Duodenal mucosa (tissue), 2 donors: ENCODE measurements around the gene MRPL48.
A peak's percentile ranks its signal among the peaks of the same experiment; 100 is the strongest.

Source experiments
- H3K27ac ChIP-seq: one replicate; pipeline ENCODE4 v1.7.0; 2013; ENCODE audit warnings: low read depth, low read length
- H3K27me3 ChIP-seq, 2 donors: one replicate each; pipeline ENCODE4 v1.7.0; 2013; ENCODE audit warnings: low read length in 2 of 2, control low read depth in 1 of 2; ENCODE audit not compliant: insufficient read depth in 2 of 2, control insufficient read depth in 1 of 2
- H3K36me3 ChIP-seq, 2 donors: one replicate each; pipeline ENCODE4 v1.7.0; 2013; ENCODE audit warnings: low read length in 2 of 2, control low read depth in 1 of 2; ENCODE audit not compliant: insufficient read depth in 2 of 2, control insufficient read depth in 1 of 2
- H3K4me1 ChIP-seq, 2 donors: one replicate each; pipeline ENCODE4 v1.7.0; 2013; ENCODE audit warnings: low read length in 2 of 2, control low read depth in 1 of 2; ENCODE audit not compliant: insufficient read depth in 2 of 2, control insufficient read depth in 1 of 2
- H3K4me3 ChIP-seq, 2 donors: one replicate each; pipeline ENCODE4 v1.7.0; 2013; ENCODE audit warnings: low read length in 2 of 2, low read depth in 1 of 2
- H3K9ac ChIP-seq, 2 donors: one replicate each; pipeline ENCODE4 v1.7.0; 2013; ENCODE audit warnings: low read length in 2 of 2, low read depth in 1 of 2
- H3K9me3 ChIP-seq, 2 donors: one replicate each; pipeline ENCODE4 v1.7.0; 2013; ENCODE audit warnings: low read length in 2 of 2, control low read depth in 1 of 2; ENCODE audit not compliant: control insufficient read depth in 1 of 2

MRPL48 gene

DNA sequence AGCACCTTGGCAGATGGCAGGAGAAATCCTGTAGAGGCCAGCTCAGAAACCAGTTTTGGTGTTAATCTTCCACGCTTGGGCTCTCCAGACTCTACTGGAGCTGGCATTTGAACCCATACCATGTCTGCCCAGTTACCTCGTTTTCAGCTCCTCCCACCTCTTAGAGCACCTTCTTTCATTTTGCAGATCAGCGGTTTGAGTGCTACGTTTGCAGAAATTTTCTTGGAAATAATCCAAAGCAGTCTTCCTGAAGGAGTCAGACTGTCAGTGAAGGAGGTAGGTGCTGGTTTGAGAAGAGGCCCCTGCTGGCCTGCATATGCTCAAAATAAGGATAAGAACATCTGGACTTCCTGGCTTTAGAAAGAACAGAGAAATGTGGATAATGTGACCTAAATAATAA is 75.3 kb downstream of the MRPL48 start:
- no peak overlapping the region for H3K4me3 ChIP-seq
- H3K27ac ChIP-seq: no peak overlapping the region
- H3K36me3 ChIP-seq: peaks cover 6 to 41% of the 10 kb centered on the region in 2 donors
- no peaks in the 10 kb centered on the region for H3K9me3 ChIP-seq
- H3K4me1 ChIP-seq: no peaks in the 10 kb centered on the region
- no peaks in the 10 kb centered on the region for H3K27me3 ChIP-seq
- no peak overlapping the region for H3K9ac ChIP-seq

GRCh38 chr11:73866095-73866579 is 78.5 kb downstream of the MRPL48 start:
- Histone ChIP-seq H3K27me3 (no peaks in the 10 kb centered on the region), H3K27ac (no peak overlapping the region), H3K9me3 (no peaks in the 10 kb centered on the region), H3K9ac (no peak overlapping the region), H3K4me1 (peaks cover 14 to 16% of the 10 kb centered on the region in 2 donors), H3K4me3 (no peak overlapping the region), H3K36me3 (peaks cover 2 to 30% of the 10 kb centered on the region in 2 donors)

- Histone ChIP-seq H3K4me1 (peaks cover 14 to 16% of the 10 kb centered on the region in 2 donors), H3K27ac (no peak overlapping the region), H3K9ac (no peak overlapping the region), H3K9me3 (no peaks in the 10 kb centered on the region), H3K4me3 (no peak overlapping the region), H3K27me3 (no peaks in the 10 kb centered on the region), H3K36me3 (peaks cover 2 to 32% of the 10 kb centered on the region in 2 donors)
Observed at GRCh38 chr11:73866586-73866996, 78.9 kb downstream of the MRPL48 start.

GRCh38 chr11:73869332-73869949 is 81.8 kb downstream of the MRPL48 start:
- H3K4me1 ChIP-seq: peaks cover 14 to 16% of the 10 kb centered on the region in 2 donors
- peaks cover 0 to 39% of the 10 kb centered on the region in 2 donors for H3K36me3 ChIP-seq
- H3K27ac ChIP-seq: no peak overlapping the region
- peak overlapping the region in 1 of 2 donors; percentile 30 for H3K9ac ChIP-seq
- no peaks in the 10 kb centered on the region for H3K9me3 ChIP-seq
- H3K27me3 ChIP-seq: no peaks in the 10 kb centered on the region
- H3K4me3 ChIP-seq: no peak overlapping the region

- H3K9me3 ChIP-seq: no peaks in the 10 kb centered on the region
- no peak overlapping the region for H3K27ac ChIP-seq
- H3K4me1 ChIP-seq: peaks cover 19 to 21% of the 10 kb centered on the region in 2 donors
- H3K4me3 ChIP-seq: no peak overlapping the region
- no peak overlapping the region for H3K9ac ChIP-seq
- H3K36me3 ChIP-seq: peaks cover 0 to 37% of the 10 kb centered on the region in 2 donors
- no peaks in the 10 kb centered on the region for H3K27me3 ChIP-seq
Observed at GRCh38 chr11:73870261-73870660, 82.6 kb downstream of the MRPL48 start.

DNA sequence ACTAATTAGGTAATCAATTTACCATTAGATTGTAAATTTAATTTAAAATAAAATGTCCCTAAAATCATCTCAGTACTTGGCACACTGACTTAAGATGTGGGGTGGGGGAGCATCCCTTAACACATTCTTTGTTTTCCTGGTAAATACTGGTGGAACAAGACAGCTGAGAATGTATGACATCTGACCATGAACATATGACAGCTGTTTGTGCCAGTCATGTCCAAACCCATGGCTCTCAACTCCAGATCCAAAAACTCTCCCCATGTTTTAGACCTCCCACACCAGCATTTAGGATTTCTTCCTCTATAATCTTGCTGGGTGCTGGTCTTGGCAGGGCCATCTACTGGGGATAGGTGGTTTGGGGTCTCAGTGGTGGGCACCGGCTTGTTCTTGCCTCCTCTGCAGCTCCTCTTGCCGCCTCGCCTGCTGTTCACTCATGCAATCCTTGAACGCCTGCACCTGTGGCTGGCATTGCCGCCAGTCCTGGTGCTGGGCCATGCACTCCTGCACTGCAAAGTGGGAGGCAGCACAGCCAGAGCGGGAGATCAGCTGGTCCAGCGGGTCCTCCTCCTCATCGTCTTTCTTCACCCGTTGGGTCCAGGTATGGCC is 85.2 kb downstream of the MRPL48 start:
- no peak overlapping the region for H3K27ac ChIP-seq
- no peak overlapping the region for H3K9ac ChIP-seq
- H3K9me3 ChIP-seq: no peaks in the 10 kb centered on the region
- H3K4me3 ChIP-seq: no peak overlapping the region
- H3K36me3 ChIP-seq: peaks cover 0 to 34% of the 10 kb centered on the region in 2 donors
- peaks cover 35 to 37% of the 10 kb centered on the region in 2 donors for H3K4me1 ChIP-seq
- no peaks in the 10 kb centered on the region for H3K27me3 ChIP-seq

GRCh38 chr11:73875380-73875779 is 87.7 kb downstream of the MRPL48 start:
- H3K27ac ChIP-seq: no peak overlapping the region
- H3K9ac ChIP-seq: peak overlapping the region in 1 of 2 donors; percentile 92
- peak overlapping the region; percentile 92 to 96 for H3K4me3 ChIP-seq
- no peaks in the 10 kb centered on the region for H3K27me3 ChIP-seq
- peaks cover 21 to 29% of the 10 kb centered on the region in 2 donors for H3K4me1 ChIP-seq
- peaks cover 0 to 37% of the 10 kb centered on the region in 2 donors for H3K36me3 ChIP-seq
- no peaks in the 10 kb centered on the region for H3K9me3 ChIP-seq

DNA sequence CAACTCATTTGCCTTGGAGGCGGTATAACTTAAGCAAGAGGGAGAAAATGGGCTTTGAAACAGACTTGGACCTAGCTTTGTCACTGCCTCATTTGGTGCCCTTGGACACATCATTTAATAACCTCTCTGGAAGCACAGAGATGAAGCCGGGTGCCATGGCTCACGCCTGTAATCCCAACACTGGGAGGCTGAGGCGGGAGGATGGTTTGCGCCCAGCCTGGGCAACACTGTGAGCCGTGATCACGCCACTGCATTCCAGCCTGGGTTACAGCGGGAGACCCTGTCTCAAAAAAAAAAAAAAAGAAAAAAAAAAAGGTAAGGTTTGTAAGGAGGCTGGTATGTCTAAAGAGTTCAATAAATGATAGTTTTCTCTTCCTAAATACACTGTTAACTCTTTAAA is 88.2 kb downstream of the MRPL48 start:
- Histone ChIP-seq H3K9me3 (no peaks in the 10 kb centered on the region), H3K4me1 (peaks cover 21 to 29% of the 10 kb centered on the region in 2 donors), H3K36me3 (peaks cover 0 to 37% of the 10 kb centered on the region in 2 donors), H3K27ac (no peak overlapping the region), H3K27me3 (no peaks in the 10 kb centered on the region), H3K4me3 (peak overlapping the region; percentile 92 to 96), H3K9ac (peak overlapping the region; percentile 85 to 92)

- Histone ChIP-seq H3K4me1 (peaks cover 21 to 29% of the 10 kb centered on the region in 2 donors), H3K9ac (peak within 1 kb of the TSS; percentile 85 to 92), H3K36me3 (peaks cover 0 to 29% of the 10 kb centered on the region in 2 donors), H3K27ac (peak within 1 kb of the TSS; percentile 89), H3K4me3 (peak within 1 kb of the TSS; percentile 92 to 96), H3K27me3 (no peaks in the 10 kb centered on the region), H3K9me3 (no peaks in the 10 kb centered on the region)
Observed at GRCh38 chr11:73876424-73877310, 89.0 kb downstream of the MRPL48 start, which contains the start of the genes COA4 and PAAF1. COA4 (minus strand) TSS chr11:73876846; CDS start chr11:73873378, 3,468 bp downstream. PAAF1 (plus strand) TSS chr11:73876999; CDS start chr11:73877022, 23 bp downstream.
